HG03432 (cell line): ENCODE data around the gene VTA1.
"Not testable (repeated sequence)": the region's sequence is repeated elsewhere in the genome, so short reads cannot be mapped to it uniquely, and the experiment has no call there.

Experiments used
- ATAC-seq: cut with Tn5 transposase; IDR thresholded peaks from one replicate; pipeline ENCODE4 v1.9.1; 2021; ENCODE audit warnings: mild to moderate bottlenecking, moderate library complexity; ENCODE audit not compliant: unreplicated experiment

The VTA1 gene, protein sequence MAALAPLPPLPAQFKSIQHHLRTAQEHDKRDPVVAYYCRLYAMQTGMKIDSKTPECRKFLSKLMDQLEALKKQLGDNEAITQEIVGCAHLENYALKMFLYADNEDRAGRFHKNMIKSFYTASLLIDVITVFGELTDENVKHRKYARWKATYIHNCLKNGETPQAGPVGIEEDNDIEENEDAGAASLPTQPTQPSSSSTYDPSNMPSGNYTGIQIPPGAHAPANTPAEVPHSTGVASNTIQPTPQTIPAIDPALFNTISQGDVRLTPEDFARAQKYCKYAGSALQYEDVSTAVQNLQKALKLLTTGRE

DNA sequence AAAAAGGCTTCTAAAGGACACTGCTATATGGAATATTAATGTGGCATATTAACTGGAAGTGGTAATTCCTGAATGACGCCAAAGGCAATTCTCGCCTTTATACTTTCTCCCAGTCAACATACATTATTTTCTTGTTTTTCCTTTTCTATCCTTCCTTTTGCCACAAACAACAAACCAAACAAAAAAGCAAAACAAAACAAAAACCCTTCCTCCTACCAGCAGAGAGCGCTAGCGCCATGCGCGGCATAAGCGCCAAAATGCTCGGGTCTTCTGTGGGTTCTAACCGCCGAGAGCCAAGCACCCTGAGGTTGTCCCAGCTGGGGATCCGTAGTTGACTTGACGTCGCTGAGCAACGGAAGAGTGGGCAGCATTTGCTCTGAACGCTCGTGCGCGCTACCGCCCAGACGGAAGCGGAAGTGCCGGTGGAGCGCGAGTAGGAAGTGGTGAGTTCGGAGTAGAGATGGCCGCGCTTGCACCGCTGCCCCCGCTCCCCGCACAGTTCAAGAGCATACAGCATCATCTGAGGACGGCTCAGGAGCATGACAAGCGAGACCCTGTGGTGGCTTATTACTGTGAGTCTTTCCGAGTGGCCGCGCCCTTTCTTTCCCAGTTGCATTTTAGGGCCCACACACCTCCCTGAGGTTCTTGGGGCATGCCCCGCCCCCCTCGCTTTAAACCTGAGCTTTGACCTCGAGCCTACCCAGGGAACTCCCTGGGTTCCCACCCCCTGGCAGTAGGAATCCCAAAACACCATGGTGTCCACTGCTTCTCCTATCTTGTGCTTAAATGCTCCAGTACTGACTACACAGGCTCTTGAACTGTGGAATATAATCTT, at the start of gene VTA1, which contains the start of gene NMBR:
Gene VTA1 (plus strand): TSS at position 436 of the 835 bp plus-strand sequence. CDS start 25 bp downstream, at position 461.
Gene NMBR (minus strand): TSS at position 295 of the 835 bp plus-strand sequence. CDS start 58,464 bp downstream, outside the sequence.
- ATAC-seq: peak; percentile 100

DNA sequence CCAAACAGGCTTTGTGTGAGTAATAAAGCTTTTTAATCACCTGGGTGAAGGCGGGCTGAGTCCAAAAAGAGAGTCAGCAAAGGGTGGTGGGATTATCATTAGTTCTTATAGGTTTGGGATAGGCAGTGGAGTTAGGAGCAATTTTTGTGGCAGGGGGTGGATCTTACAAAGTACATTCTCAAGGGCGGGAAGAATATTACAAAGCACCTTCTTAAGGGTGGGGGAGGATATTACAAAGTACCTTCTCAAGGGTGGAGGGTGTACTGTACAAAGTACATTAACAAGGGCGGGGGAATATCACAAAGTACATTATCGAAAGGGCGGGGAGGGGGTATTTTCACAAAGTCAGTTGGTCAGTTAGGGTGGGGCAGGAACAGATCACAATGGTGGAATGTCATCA, 42.2 kb upstream of the VTA1 start:
- ATAC-seq: not testable (repeated sequence)

DNA sequence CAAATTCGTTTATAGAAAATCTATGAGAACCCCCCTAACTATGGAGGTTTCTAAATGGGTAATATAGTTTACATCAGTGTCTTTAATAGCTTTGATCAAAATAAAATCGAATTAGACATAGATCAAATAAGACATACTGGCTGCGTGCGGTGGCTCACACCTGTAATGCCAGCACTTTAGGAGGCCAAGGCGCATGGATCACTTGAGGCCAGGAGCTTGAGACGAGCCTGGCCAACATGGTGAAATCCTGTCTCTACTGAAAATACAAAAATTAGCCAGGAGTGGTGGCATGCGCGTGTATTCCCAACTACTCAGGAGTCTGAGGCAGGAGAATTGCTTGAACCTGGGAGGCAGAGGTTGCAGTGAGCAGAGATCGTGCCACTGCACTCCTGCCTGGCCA, 36.2 kb upstream of the VTA1 start:
- ATAC-seq: not testable (repeated sequence)

DNA sequence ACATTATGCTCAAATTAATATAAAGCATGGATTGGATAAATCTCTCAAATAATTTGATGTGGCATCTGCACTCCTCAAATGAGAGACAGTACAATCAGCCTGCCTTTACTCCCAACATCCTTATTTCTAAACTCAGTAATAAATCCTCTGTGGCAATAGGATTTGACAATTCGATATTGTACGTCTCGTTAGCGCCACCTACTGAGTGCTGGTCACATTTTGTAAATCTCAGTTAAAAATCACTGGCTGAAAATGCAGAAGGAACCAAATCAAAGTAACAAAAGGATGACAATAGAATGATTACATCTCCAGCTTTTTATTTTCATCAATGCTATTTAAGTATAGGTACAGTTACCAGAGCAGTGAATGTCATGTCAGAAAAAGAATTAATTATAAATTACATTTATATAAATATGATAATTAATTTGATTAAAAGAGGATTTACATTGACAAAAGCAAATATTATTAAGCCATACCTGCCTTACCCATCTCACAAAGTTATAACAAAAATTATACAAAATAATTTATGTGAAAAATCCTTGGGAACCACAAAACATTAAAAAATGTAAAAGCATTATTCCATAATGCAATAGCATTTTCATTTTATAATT, 34.5 kb upstream of the VTA1 start:
- no peak for ATAC-seq

DNA sequence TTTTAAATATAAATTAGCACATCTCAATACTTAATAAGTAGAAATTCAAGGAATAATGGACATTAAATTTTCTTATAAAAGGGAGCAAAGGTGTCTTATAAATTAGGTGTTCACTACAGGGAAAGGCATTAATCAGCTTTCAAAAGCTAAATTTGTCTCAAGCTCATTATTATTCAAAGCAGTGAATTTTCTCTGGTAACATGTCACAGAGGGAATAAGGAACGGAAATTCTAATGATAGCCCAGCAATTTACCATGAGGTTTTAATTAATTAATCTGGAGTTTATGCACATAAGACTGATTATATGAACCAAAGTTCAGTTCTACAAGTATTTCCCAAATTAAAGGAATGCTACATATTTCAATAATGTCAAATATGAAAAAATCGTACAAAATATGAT, 29.7 kb upstream of the VTA1 start:
- no peak for ATAC-seq

DNA sequence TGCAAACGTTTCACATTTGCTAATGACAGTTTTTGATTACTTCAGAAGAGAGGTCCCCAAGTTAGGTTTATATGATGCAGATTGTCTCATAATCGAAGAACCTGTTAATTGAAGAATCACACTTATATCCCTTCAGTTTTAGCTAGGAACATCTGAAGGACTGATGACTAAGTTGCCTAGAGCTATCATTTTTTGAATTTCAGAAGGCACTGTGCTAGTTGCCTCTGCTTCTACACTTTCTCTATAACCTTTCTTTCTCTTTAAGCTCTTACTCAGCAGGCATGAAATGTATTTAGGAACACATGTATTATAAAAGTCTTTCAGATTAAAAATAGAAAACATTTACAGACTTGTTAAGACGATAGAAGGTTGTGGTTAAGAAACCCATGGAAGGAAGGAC, 28.7 kb upstream of the VTA1 start:
- ATAC-seq: no peak

DNA sequence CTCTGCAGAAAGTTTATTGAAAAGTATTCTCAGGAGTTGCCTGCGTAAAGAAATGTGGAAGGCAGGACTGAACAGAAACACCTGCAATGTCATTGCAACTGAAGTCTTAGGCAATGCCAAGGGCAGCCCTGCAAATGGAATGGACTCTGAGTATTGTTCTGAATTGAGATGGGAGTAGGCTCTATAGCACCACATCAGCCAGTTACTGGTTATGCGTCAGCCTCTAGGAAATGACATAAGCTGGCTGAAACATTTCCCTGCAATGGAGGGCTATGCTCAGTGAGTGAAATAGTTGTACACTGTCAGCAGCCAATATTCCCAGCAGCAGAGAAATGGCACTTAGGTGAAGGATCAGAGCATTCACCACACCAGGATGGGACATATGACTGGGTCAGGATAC, 28.1 kb upstream of the VTA1 start:
- ATAC-seq: no peak

DNA sequence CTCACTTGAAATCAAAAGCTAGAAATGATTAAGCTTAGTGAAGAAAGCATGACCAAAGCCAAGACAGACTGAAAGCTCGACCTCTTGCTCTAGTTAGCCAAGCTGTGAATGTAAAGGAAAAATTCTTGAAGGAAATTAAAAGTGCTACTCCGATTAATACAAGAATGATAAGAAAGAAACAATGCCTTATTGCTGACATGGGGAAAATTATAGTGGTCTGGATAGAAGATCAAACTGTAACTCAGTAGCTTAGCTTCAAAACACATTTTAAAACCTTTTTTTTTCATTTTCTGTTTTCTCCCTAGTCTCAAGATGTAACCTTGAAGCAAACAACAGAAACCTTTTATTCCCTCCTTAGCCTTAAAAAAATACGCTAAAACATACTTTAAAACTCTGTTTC, 25.7 kb upstream of the VTA1 start:
- no peak for ATAC-seq

DNA sequence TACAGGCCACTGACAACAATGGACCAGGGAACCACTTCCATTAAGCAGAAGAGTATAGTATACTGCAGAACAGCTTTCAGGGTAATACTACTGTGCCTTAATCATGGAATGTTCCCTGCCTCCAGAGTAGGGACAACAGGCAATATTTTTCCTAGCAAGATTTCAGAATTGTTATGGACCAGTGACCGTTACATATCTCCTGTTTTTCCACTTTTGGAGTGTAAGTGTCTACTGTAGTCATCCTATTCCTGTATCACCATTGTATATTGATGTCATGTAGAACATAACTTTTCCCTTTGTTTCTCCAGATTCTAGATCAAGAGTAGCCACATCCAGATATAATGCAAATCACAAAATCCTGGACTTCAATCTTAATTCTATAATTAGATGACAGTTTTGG, 16.2 kb upstream of the VTA1 start:
- ATAC-seq: no peak

DNA sequence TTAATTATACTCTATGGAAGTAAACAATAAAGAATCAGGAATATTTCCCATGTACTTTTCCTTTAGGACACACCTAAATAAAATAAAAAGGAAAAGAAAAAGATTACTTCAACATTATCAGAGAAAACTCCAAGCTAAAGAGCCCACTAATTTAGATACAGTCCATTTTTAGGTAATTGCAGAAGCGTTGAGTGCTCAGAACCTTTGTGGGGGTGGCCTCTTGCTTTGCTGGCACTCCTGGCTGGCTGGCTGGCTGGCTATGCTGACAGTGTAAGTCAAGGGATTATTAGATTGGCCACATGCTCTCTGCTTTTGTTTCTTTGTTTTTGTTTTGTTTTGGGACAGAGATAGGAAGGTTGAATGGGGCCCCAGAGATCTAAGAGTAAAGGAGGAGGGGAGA, 14.4 kb upstream of the VTA1 start, which contains the start of gene GJE1:
Gene GJE1 (plus strand): TSS at position 301 of the 400 bp plus-strand sequence. CDS start 234 bp downstream, outside the sequence.
- no peak for ATAC-seq

DNA sequence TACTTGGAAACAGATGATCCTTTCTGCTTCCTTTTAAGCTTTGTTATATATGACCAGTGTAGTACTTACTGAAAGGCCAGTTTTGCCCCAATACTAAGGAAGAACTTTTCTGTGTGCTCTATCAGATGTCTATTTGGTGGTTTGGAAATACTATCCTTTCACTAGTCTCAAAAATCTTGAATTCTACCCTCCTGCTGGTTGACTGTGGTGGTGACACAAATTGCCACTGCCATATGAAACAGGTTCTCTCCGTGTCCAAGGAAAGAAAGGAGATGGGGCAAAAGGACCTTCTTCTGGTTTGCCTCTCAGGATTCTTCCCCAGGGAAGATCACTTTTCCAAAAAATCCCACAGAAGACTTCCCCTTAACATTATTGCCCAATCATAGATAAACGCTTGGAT, 8.2 kb upstream of the VTA1 start:
- no peak for ATAC-seq

DNA sequence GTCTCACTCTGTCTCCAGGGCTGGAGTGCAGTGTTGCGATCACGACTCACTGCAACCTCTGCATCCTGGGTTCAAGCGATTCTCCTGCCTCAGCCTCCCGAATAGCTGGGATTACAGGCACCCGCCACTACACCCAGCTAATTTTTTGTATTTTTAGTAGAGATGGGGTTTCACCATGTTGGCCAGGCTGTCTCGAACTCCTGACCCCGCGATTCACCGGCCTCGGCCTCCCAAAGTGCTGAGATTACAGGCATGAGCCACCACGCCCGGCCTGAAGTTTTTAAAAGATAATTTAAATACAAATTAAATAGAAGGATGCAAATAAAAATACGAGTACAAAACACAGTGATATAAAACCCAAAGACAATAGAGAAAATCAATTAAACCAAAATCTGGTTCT, 5.5 kb upstream of the VTA1 start:
- not testable (repeated sequence) for ATAC-seq

DNA sequence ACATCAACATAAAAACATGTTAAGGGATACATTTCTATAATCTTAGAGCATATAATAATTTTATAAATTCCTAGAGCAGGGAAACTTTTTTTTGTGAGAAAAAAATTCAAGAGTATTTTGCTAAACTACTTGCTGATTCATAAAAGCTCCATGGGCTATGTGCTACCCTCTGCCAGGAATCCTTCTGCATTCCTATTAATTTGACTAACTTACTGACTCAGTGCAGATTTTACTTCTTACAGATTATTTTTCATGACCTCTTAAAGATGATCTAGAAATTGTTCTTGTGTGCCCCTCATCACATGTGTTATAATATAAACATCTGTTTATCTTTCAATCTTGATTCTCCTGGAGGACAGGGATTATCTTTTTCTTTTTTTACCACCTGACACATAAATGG, 5.7 kb downstream of the VTA1 start:
- no peak for ATAC-seq

DNA sequence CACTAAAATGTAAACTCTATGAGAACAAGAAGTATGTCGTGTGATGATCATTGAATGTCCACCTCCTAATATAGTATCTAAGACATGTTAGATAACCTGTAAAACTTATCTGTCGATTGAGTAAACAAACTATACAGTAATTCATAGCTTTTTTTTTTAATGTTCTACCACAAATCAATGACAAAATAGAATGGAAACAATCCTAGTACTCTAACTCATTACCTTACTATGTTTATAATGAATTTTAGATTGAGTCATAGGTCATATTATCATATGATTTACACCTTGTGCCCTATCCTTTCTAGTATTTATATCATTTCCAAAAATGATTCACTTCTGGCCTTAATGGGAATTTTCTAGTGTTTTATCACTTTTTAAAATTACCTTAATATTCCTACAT, 6.1 kb downstream of the VTA1 start:
- no peak for ATAC-seq

DNA sequence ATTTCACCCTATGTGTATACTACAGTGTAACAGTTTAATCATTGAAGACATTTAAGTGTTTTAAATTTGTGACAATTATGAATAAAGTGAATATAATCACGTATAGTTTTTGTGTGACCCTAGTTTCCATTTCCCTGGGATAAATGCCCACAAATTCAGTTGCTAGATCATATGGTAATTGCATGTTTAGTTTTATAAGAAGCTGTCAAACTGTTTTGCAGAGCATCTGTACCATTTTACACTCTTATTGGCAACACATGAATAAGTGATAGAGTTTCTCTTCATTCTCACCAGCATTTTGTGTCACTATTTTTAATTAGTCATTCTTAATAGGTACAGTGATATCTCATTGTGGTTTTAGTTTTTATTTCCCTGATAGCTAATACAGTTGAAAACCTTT, 7.3 kb downstream of the VTA1 start:
- no peak for ATAC-seq

DNA sequence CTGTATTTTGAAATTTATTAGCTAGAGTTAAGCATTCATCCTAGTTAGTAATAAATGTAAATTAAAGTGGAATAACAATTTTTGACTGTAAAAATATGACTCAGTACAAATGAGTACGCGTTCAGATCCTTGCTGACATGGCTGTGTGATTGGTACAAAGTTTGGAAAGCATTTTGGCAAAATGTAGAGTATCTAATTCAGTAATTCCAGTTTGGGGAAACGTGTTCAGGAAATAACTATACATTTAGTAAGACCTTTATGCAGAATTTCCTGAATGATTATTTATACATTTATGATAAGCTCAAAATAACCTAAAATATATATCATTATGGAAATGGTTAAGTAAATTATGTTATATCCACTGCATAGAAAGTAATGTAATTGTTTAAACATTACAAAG, 8.0 kb downstream of the VTA1 start:
- no peak for ATAC-seq

DNA sequence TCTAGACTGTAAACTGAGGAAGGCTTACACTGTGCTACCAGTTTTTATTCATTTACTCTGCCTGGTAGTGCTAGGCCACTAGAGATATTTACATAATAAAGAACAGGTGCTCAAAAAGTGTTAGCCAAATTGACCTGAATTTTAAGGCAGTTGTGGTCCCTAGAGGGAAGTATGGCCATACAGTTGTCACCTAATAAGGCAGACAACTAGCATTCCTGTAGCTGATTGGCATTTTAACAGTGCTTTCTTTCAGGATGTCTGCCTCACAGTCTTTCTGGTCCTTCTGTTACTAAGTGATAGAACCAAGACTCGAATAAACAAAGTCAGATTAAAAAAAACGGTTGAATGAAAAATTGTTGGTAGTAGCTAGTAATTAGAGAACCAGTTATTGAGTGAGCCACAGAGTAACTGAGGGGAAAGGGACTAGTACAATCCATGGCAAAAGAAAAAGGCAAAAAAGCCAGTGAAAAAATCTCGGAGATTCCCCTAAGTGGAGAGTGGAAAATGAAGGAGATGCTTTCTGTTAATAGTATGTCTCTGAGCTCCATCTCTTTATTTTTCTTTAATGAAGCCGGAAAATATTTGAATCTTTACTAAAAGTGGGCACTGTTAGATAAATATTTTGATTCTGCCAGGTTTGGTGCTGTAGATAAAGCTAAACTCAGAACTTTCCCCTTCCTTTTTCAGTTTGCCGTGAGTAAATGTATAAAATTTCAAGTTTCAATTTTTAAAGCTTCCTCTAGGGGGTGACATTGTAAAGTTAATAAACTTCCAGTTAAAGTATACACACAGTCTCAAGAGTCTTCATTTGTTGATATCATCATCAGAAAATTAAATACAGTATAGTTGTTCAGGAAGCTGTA, 9.1 kb downstream of the VTA1 start:
- peak; percentile 55 for ATAC-seq

DNA sequence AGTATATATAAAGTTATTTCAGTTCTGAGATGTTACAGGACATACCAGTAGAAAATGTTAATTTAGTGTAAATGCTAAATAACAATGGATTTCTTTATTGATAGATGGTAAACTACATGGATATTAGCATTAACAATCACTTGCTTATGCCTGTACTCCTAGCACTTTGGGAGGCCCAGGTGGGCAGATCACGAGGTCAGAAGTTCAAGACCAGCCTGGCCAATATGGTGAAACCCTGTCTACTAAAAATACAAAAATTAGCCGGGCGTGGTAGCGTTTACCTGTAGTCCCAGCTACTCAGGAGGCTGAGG, 9.7 kb downstream of the VTA1 start:
- ATAC-seq: not testable (repeated sequence)

DNA sequence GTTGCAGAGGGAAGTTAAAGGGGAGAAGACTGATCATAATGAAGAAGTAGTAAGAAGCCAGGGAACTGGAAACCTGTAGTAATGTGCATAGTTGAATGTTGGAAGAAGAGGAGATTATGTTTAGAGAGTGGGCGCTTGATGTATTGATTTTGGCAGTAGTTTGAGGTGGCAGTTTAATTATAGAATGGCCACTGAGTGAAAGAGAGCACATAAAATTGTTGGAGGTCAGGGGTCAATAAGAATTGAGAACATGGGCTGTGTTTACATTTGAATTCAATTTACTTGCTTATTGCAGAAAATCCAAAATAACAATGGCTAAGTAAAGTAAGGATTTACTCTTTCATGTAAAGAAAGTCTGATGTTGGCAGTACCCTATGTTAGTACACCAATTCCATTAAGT, 15.7 kb downstream of the VTA1 start:
- no peak for ATAC-seq

DNA sequence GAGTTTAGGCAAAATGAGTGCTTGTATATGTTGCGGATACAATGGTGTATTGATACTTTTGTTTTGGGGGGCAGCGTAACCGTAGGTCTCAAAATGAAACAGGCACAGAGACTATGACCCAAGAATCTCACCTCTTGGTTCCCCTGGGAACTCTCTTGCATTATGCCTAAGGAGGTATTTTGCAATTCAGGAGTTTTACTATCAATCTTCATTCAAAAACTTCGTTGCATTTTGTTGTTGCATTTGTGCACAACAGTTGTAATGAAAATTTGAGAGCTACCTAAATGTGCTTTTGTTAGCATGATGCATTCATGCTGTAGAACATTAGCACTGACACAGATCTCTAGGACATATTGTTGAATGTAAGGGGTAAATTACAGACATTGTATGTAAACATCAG, 18.2 kb downstream of the VTA1 start:
- ATAC-seq: no peak

DNA sequence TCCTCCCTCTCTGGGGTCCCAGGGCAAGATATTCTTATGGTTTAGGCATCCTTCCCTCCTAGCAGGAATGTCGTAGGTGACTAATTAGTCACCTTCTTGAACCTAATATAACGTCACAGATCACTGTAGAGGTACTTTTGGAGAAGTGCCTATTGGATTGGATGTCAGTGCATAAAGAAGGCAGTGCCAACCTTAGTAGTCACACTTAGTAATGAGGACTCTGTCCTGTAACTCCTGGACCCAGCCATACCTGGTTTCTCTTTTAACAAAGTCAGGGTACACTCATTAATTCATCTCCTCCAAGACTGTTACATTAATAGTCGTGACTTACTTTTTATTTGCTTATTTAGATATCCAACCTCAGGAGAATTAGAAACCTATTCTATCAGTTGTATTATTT, 20.0 kb downstream of the VTA1 start:
- ATAC-seq: no peak
